ENCODE measurements around the gene MALL.

The MALL gene

DNA sequence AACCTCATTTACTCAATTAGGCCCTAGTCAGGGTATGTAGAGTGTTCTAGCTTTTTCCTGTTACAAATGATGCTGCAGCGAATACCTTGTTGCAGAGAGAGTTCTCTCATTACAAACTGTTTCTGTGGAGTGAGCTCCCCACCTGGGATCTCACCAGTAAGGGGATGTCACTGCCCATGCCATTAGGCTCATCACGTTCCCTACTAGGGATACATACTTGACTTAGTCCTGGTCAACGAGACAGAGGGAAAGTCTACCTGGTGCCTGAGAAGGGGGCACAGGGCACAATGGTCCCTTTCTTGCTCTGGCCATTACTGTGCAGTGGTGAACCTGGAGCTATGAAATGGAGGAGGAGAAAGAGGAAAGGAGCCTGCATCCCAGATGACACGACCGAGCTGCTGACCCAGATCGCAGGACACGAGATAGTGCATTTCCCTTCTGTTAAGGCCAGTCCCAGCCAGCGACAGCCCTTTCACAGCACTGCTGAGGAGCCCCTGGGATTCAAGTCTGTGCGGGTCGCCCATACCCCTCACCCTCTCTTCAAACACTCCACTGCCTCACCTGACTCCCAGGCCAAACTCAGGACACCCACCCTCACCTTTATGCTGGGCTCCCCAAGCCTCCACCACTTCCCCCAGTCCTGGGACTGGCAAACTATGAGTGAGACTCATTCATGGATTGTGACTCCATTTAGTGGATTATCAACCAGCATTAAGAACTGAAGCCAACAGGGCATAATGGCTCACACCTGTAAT lies 16.0 kb downstream of the MALL start:
- Histone ChIP-seq H3K4me2 (ENCODE audit: low read length) (no peak overlapping the region), H2AFZ (ENCODE audit: low read length) (no peak overlapping the region), H3K36me3 (ENCODE audit: insufficient read depth, low read length) (no peaks in the 10 kb centered on the region), H3K4me3 (ENCODE audit: low read depth, low read length, poor library complexity, severe bottlenecking) (no peak overlapping the region), H3K9ac (ENCODE audit: low read length) (no peak overlapping the region), H3K4me1 (ENCODE audit: insufficient read depth, low read length, severe bottlenecking) (no peaks in the 10 kb centered on the region), H3K27ac (ENCODE audit: low read depth, low read length, poor library complexity, severe bottlenecking) (no peak overlapping the region), H3K9me3 (ENCODE audit: low read length) (no peaks in the 10 kb centered on the region), H3K27me3 (ENCODE audit: insufficient read depth, low read length) (peaks cover 3% of the 10 kb centered on the region; the same call in 1 of the 2 replicates), H3F3A (ENCODE audit: insufficient read depth, low read length) (no peaks in the 10 kb centered on the region), H3K9me2 (ENCODE audit: low read depth, low read length) (no peaks in the 10 kb centered on the region), H3K79me2 (ENCODE audit: insufficient read depth, low read length) (no peaks in the 10 kb centered on the region), H4K20me1 (ENCODE audit: insufficient read depth, low read length) (no peaks in the 10 kb centered on the region)
- no peak for TF ChIP-seq EZH2 (IDR thresholded peaks at IDR 0.05; ENCODE audit: borderline replicate concordance, low read length)
- TF ChIP-seq, protein P1, sequence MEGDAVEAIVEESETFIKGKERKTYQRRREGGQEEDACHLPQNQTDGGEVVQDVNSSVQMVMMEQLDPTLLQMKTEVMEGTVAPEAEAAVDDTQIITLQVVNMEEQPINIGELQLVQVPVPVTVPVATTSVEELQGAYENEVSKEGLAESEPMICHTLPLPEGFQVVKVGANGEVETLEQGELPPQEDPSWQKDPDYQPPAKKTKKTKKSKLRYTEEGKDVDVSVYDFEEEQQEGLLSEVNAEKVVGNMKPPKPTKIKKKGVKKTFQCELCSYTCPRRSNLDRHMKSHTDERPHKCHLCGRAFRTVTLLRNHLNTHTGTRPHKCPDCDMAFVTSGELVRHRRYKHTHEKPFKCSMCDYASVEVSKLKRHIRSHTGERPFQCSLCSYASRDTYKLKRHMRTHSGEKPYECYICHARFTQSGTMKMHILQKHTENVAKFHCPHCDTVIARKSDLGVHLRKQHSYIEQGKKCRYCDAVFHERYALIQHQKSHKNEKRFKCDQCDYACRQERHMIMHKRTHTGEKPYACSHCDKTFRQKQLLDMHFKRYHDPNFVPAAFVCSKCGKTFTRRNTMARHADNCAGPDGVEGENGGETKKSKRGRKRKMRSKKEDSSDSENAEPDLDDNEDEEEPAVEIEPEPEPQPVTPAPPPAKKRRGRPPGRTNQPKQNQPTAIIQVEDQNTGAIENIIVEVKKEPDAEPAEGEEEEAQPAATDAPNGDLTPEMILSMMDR (IDR thresholded peaks at IDR 0.05; ENCODE audit: low read length): no peak

DNA sequence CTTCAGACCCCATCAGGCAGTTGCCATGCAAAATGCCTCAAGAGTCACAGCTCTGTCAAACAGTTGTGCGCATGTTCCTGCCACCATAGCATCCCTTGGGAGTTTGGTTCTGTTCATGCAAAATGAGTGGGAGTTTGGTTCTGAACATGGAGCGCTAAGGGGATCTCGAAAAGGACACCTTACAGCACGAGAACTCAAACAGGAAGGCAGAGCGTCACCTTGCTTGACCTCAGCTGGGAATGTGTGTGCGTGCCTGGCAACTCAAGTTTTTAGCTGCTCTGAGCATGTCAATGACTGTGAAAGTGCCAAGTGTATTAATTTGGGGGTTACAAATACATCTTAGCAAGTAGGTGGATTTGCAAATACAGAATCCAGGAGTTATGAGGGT lies 16.6 kb downstream of the MALL start:
- Histone ChIP-seq H3K9me3 (ENCODE audit: low read length) (no peaks in the 10 kb centered on the region), H2AFZ (ENCODE audit: low read length) (no peak overlapping the region), H3K27me3 (ENCODE audit: insufficient read depth, low read length) (peaks cover 3% of the 10 kb centered on the region; the same call in 1 of the 2 replicates), H3K4me2 (ENCODE audit: low read length) (no peak overlapping the region), H3K36me3 (ENCODE audit: insufficient read depth, low read length) (no peaks in the 10 kb centered on the region), H3K9me2 (ENCODE audit: low read depth, low read length) (no peaks in the 10 kb centered on the region), H3K27ac (ENCODE audit: low read depth, low read length, poor library complexity, severe bottlenecking) (no peak overlapping the region), H3F3A (ENCODE audit: insufficient read depth, low read length) (no peaks in the 10 kb centered on the region), H3K9ac (ENCODE audit: low read length) (no peak overlapping the region), H3K4me1 (ENCODE audit: insufficient read depth, low read length, severe bottlenecking) (no peaks in the 10 kb centered on the region), H3K4me3 (ENCODE audit: low read depth, low read length, poor library complexity, severe bottlenecking) (no peak overlapping the region), H4K20me1 (ENCODE audit: insufficient read depth, low read length) (no peaks in the 10 kb centered on the region), H3K79me2 (ENCODE audit: insufficient read depth, low read length) (no peaks in the 10 kb centered on the region)
- TF ChIP-seq, protein P1 (IDR thresholded peaks at IDR 0.05; ENCODE audit: low read length): no peak
- TF ChIP-seq EZH2 (IDR thresholded peaks at IDR 0.05; ENCODE audit: borderline replicate concordance, low read length): no peak

DNA sequence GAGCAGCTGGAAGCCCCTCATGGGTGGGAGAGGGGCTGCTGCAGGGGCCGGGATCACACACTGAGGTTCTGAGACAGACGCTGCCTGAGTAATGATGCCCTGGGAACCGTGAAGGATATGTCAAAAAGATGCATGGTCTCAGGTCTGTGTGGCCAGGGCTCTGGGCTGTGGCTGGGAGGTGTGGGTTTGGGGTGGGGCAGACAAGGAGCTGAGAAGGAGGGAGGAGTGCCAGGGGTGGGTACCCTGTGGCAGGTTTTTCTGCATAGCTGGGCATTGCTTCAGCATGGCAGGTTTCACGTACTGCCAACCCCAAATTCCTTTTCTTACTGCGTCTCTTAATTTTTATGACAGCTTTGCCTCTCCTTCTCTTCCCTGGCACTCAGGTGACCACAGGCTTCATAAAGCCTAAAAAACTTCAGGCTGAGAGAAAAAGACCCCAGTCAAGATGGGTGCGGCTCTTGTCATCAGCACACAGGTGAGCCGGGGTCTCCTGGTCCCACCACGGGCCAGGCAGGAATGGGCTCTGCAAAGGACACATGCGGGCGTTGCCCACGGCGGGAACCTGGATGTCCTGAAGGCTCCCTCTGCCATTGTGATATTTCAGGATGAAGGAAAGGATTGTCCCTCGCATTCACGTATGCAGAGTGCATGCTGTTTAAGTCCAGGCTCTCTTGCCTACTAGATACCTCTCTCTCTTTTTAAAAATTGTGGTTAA lies 18.0 kb downstream of the MALL start:
- Histone ChIP-seq H3K79me2 (ENCODE audit: insufficient read depth, low read length) (no peaks in the 10 kb centered on the region), H3F3A (ENCODE audit: insufficient read depth, low read length) (no peaks in the 10 kb centered on the region), H3K36me3 (ENCODE audit: insufficient read depth, low read length) (no peaks in the 10 kb centered on the region)

More for the DNA sequence above, 18.0 kb downstream of the MALL start:
- H3K4me1 ChIP-seq (ENCODE audit: insufficient read depth, low read length, severe bottlenecking): no peaks in the 10 kb centered on the region
- H3K27ac ChIP-seq (ENCODE audit: low read depth, low read length, poor library complexity, severe bottlenecking): no peak overlapping the region
- H3K9me3 ChIP-seq (ENCODE audit: low read length): no peaks in the 10 kb centered on the region
- no peak overlapping the region for H3K9ac ChIP-seq (ENCODE audit: low read length)
- TF ChIP-seq, protein P1 (IDR thresholded peaks at IDR 0.05; ENCODE audit: low read length): no peak
- TF ChIP-seq EZH2 (IDR thresholded peaks at IDR 0.05; ENCODE audit: borderline replicate concordance, low read length): no peak
- peaks cover 3% of the 10 kb centered on the region; the same call in 1 of the 2 replicates for H3K27me3 ChIP-seq (ENCODE audit: insufficient read depth, low read length)
- no peaks in the 10 kb centered on the region for H4K20me1 ChIP-seq (ENCODE audit: insufficient read depth, low read length)
- no peak overlapping the region for H3K4me3 ChIP-seq (ENCODE audit: low read depth, low read length, poor library complexity, severe bottlenecking)
- no peak overlapping the region for H3K4me2 ChIP-seq (ENCODE audit: low read length)
- H3K9me2 ChIP-seq (ENCODE audit: low read depth, low read length): no peaks in the 10 kb centered on the region
- H2AFZ ChIP-seq (ENCODE audit: low read length): no peak overlapping the region

All from OCI-LY1 (cell line).